Lower lobe of right lung (tissue), 2 donors: ENCODE results near the gene ACSM3. TPM values are rescaled to one million over a fixed set of nuclear protein-coding genes. Genes with fewer than 3 reads are reported as not detected.

Source experiments
- ATAC-seq, 2 donors: fragments of 200-7000 bp; cut with Tn5 transposase; one replicate each; pipeline ENCODE4 v1.9.1; 2020 to 2022; ENCODE audit warnings: mild to moderate bottlenecking in 2 of 2, moderate library complexity in 2 of 2
- DNase-seq: peaks from one replicate; pipeline ENCODE4 v3.0.0-alpha.2; 2020
- H3K27ac ChIP-seq: fragments of 200-600 bp; one replicate; pipeline ENCODE4 v1.8.0; 2022
- H3K27me3 ChIP-seq: fragments of 200-600 bp; one replicate; pipeline ENCODE4 v1.8.0; 2022; ENCODE audit warnings: low read depth
- H3K36me3 ChIP-seq: fragments of 200-600 bp; one replicate; pipeline ENCODE4 v1.8.0; 2022; ENCODE audit warnings: mild to moderate bottlenecking
- H3K4me1 ChIP-seq: fragments of 200-600 bp; one replicate; pipeline ENCODE4 v1.8.0; 2022
- H3K4me3 ChIP-seq: fragments of 200-600 bp; one replicate; pipeline ENCODE4 v1.8.0; 2022; ENCODE audit warnings: mild to moderate bottlenecking
- H3K9me3 ChIP-seq: fragments of 200-600 bp; one replicate; pipeline ENCODE4 v1.8.0; 2022
- CTCF ChIP-seq: fragments of 200-600 bp; IDR thresholded peaks from one replicate; pipeline ENCODE4 v1.8.0; 2022; ENCODE audit warnings: antibody characterized with exemption, mild to moderate bottlenecking
- intact Hi-C: fragments of 100-400 bp; cut with DNase I; formaldehyde crosslinking; loops from one replicate; pipeline ENCODE4 v1.11.0; 2022
- total RNA-seq: library from RNA; stranded (reverse); fragmentation: NEBNext Ultra II Directional; extraction: Animal tissue kit (Norgen Biotek cat#: 25700); gene quantifications from one replicate; pipeline ENCODE4 v1.2.1, GENCODE V29; 2021
- donor health status: DM: no; HTN: yes; CAD: no; lungs with severe emphysema.

The ACSM3 gene
- total RNA-seq, 1 donor from 2014 or later = 25.2 TPM

GRCh38 chr16:20734056-20734455 is 29.8 kb upstream of the ACSM3 start:
- no peaks in the 10 kb centered on the region for H3K9me3 ChIP-seq
- peaks cover 32% of the 10 kb centered on the region for H3K4me1 ChIP-seq
- no peaks in the 10 kb centered on the region for H3K27me3 ChIP-seq
- intact Hi-C loops = no loop called here
- peak overlapping the region; percentile 46 for H3K27ac ChIP-seq
- no peak overlapping the region for H3K4me3 ChIP-seq
- H3K36me3 ChIP-seq = peaks cover 53% of the 10 kb centered on the region
- no peak for TF ChIP-seq CTCF
- no peak for ATAC-seq
- DNase-seq = no peak

GRCh38 chr16:20734782-20735181 is 29.0 kb upstream of the ACSM3 start:
- Histone ChIP-seq H3K27me3 (no peaks in the 10 kb centered on the region), H3K36me3 (peaks cover 57% of the 10 kb centered on the region), H3K4me3 (no peak overlapping the region), H3K9me3 (no peaks in the 10 kb centered on the region), H3K27ac (peak overlapping the region; percentile 46), H3K4me1 (peaks cover 39% of the 10 kb centered on the region)
- peak in 1 of 2 donors; percentile 40 for ATAC-seq
- TF ChIP-seq CTCF = no peak
- DNase-seq = no peak
- intact Hi-C loops = no loop called here

- H3K27me3 ChIP-seq = no peaks in the 10 kb centered on the region
- intact Hi-C loops = no loop called here
- H3K4me1 ChIP-seq = peaks cover 46% of the 10 kb centered on the region
- no peak overlapping the region for H3K4me3 ChIP-seq
- no peak for DNase-seq
- no peaks in the 10 kb centered on the region for H3K9me3 ChIP-seq
- no peak overlapping the region for H3K27ac ChIP-seq
- TF ChIP-seq CTCF = no peak
- no peak for ATAC-seq
- H3K36me3 ChIP-seq = peaks cover 57% of the 10 kb centered on the region
Measured at GRCh38 chr16:20735490-20735889, 28.3 kb upstream of the ACSM3 start.

- Histone ChIP-seq H3K27ac (peak overlapping the region; percentile 99), H3K4me3 (peak overlapping the region; percentile 98), H3K4me1 (peaks cover 47% of the 10 kb centered on the region), H3K27me3 (no peaks in the 10 kb centered on the region), H3K36me3 (peaks cover 42% of the 10 kb centered on the region), H3K9me3 (no peaks in the 10 kb centered on the region)
- intact Hi-C loops = no loop called here
- ATAC-seq (peak in 1 of 2 donors; percentile 25), DNase-seq (no peak)
- TF ChIP-seq CTCF = peak; percentile 34
Measured at GRCh38 chr16:20740007-20740883, 23.6 kb upstream of the ACSM3 start.

- H3K36me3 ChIP-seq = peaks cover 34% of the 10 kb centered on the region
- intact Hi-C loops = no loop called here
- H3K27ac ChIP-seq = peak overlapping the region; percentile 99
- DNase-seq (peak; percentile 94), ATAC-seq (peak; percentile 95 to 97)
- H3K4me1 ChIP-seq = peaks cover 39% of the 10 kb centered on the region
- TF ChIP-seq CTCF = no peak
- H3K27me3 ChIP-seq = no peaks in the 10 kb centered on the region
- H3K4me3 ChIP-seq = peak overlapping the region; percentile 98
- no peaks in the 10 kb centered on the region for H3K9me3 ChIP-seq
Measured at GRCh38 chr16:20740901-20741521, 22.8 kb upstream of the ACSM3 start.
